GM12874 (cell line): ENCODE measurements around the gene SOX6.

ENCODE experiments used
- CTCF ChIP-seq: IDR thresholded peaks from 2 replicates; pipeline ENCODE4 v1.5.1; 2011; ENCODE audit warnings: low read depth, mild to moderate bottlenecking, control low read depth, low read length, moderate library complexity; ENCODE audit not compliant: insufficient read depth

Gene SOX6

DNA sequence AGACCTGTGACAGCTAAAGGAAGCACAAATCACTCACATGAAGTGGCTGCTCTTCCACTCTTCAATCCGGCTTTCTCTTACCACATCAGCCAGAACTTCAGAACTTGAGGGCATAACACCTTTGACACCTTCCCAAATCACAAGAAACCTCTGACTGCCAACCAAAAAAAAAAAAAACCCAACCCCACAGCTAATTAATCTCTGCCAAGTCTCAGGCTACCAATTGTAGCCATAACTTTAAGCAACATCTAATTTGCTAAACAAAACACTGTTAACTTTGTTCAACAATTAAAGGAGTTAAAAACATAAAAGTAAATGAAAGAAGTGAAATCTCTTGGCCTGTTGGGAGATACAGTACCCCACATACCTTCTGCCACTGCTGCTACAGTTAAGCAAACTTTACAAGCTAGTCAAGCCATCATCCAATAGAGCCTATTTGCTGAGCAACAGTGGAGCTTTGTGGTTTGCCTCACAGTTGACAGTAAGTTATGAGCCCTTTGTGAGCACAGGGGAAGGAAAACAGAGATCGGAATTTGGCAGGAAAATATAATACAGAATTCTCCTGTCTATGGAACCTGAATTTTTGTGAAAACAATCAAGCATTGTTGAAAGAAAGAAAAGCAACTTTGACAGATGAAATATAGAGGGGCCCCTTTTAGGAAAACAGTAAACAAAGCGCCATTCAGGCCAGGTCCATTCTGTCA, at the start of gene SOX6:
Gene SOX6, minus strand, starts transcription at position 490 of the 704 bp plus-strand sequence. CDS start 15,298 bp downstream, outside the sequence.
- no peak for TF ChIP-seq CTCF

- no peak for TF ChIP-seq CTCF
These were observed 48.5 kb upstream of the SOX6 start for GRCh38 chr11:16404781-16405285.

DNA sequence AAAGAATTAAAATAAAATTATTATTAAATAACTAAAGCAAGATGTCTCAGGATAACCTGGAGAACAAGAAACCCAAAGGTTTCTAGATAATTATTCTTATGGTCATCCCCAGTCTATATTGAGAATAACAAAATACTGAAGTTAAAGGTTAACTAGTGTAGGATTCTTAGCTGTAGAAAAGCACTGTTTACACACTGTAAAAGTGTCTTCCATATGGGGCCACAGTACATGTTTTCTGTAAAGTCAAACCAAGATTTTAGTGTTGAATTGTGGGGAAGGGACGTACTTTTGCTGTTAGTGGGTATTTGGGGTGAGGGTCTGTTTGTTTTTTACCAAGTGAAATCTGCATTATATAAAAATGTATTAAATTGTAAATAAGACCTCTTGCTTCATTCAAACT, 47.5 kb upstream of the SOX6 start:
- TF ChIP-seq CTCF: no peak

DNA sequence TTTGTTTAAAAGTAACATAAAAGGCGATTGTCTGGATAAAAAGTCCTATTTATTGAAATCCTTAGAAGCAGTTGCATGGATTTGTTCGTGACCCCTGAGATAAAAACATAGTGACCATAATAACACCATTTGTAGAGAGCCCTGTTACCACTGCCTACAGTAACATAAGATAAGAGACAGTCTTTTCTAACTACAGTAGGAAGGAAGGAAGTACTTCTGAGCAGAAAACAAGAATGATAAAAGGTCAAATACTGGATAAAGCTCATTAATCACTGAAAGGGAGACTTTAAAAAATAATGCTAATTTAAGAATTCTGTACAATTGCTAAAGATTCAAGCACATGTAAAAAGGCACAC, 47.1 kb upstream of the SOX6 start:
- TF ChIP-seq CTCF: no peak

GRCh38 chr11:16402654-16403447, 46.5 kb upstream of the SOX6 start:
- no peak for TF ChIP-seq CTCF

- no peak for TF ChIP-seq CTCF
These were observed 41.0 kb upstream of the SOX6 start for GRCh38 chr11:16397390-16397789.

GRCh38 chr11:16395601-16396000, 39.3 kb upstream of the SOX6 start:
- TF ChIP-seq CTCF: no peak
